Endodermal cell (in vitro differentiated cells): ENCODE results near the gene DMGDH. TPM values are rescaled to one million over a fixed set of nuclear protein-coding genes. Genes with fewer than 3 reads are reported as not detected.

Experiments
- DNase-seq: peaks from one replicate; pipeline ENCODE4 v3.0.0-alpha.2; 2017
- H3K27ac ChIP-seq: 2 replicates; pipeline ENCODE4 v1.5.1; 2013; ENCODE audit warnings: mild to moderate bottlenecking, low read depth, low read length, moderate library complexity
- H3K27me3 ChIP-seq: 2 replicates; pipeline ENCODE4 v1.6.1; 2013; ENCODE audit warnings: mild to moderate bottlenecking, low read length, moderate library complexity; ENCODE audit not compliant: insufficient read depth, control insufficient read depth, poor library complexity, severe bottlenecking
- H3K36me3 ChIP-seq: 2 replicates; pipeline ENCODE4 v1.7.0; 2013; ENCODE audit warnings: mild to moderate bottlenecking, low read length, moderate library complexity; ENCODE audit not compliant: control insufficient read depth, insufficient read depth
- H3K4me1 ChIP-seq: one replicate; pipeline ENCODE4 v1.7.0; 2013; ENCODE audit warnings: low read length; ENCODE audit not compliant: control insufficient read depth, insufficient read depth
- H3K4me3 ChIP-seq: 2 replicates; pipeline ENCODE4 v1.5.1; 2013; ENCODE audit warnings: mild to moderate bottlenecking, low read length, moderate library complexity
- H3K9ac ChIP-seq: 2 replicates; pipeline ENCODE4 v1.6.1; 2013; ENCODE audit warnings: mild to moderate bottlenecking, low read length, moderate library complexity; ENCODE audit not compliant: poor library complexity, severe bottlenecking; ENCODE audit errors: extremely low read depth
- H3K9me3 ChIP-seq: 2 replicates; pipeline ENCODE4 v1.6.1; 2013; ENCODE audit warnings: mild to moderate bottlenecking, low read length, moderate library complexity; ENCODE audit not compliant: control insufficient read depth
- H3K27ac Mint-ChIP-seq: 2 replicates; pipeline ENCODE4 v1.8.0; 2020; ENCODE audit warnings: mixed read lengths
- H3K27me3 Mint-ChIP-seq: 2 replicates; pipeline ENCODE4 v1.8.0; 2021; ENCODE audit warnings: mild to moderate bottlenecking, mixed read lengths; ENCODE audit not compliant: insufficient read depth
- H3K36me3 Mint-ChIP-seq: 2 replicates; pipeline ENCODE4 v1.8.0; 2020; ENCODE audit warnings: low read depth, mixed read lengths
- H3K4me1 Mint-ChIP-seq: 2 replicates; pipeline ENCODE4 v1.8.0; 2020; ENCODE audit warnings: mixed read lengths
- H3K4me3 Mint-ChIP-seq: 2 replicates; pipeline ENCODE4 v1.8.0; 2020; ENCODE audit warnings: mild to moderate bottlenecking, moderate library complexity, mixed read lengths
- H3K9me3 Mint-ChIP-seq: 2 replicates; pipeline ENCODE4 v1.8.0; 2020; ENCODE audit warnings: mild to moderate bottlenecking, mixed read lengths
- CTCF ChIP-seq: fragments of 200-600 bp; sonication (generic); conservative IDR thresholded peaks from 2 replicates; pipeline ENCODE4 v1.5.0; 2021; ENCODE audit warnings: antibody characterized with exemption, mild to moderate bottlenecking
- WGBS, 2 experiments: methylation state at CpG; one replicate each; pipeline versions ENCODE4 v1.1.5 to v1.1.7; 2013; ENCODE audit warnings: missing lambda C conversion rate in 2 of 2, mixed read lengths in 1 of 2; ENCODE audit not compliant: insufficient coverage in 1 of 2, insufficient read length in 1 of 2; 5-methylcytosine and 5-hydroxymethylcytosine counted together
- total RNA-seq, 2 donors: library from RNA; stranded (reverse); fragmentation: NEBNext Ultra II Directional in 1 of 2; extraction: Animal tissue kit (Norgen Biotek cat#: 25700) in 1 of 2; gene quantifications; 2 replicates in 1 of 2; 3 replicates in 1 of 2; pipeline ENCODE4 v1.2.1, GENCODE V29; 2021

The DMGDH gene
- total RNA-seq, 2 donors from 2014 or later: 0.73 to 4.7 TPM

- Mint-ChIP-seq H3K4me1 (no peaks in the 10 kb centered on the region), H3K27ac (no peak overlapping the region)
- H3K36me3 ChIP-seq: no peaks in the 10 kb centered on the region
Observed at GRCh38 chr5:79011869-79012268, 57.6 kb downstream of the DMGDH start.

GRCh38 chr5:79011219-79011836 lies 58.1 kb downstream of the DMGDH start:
- peaks cover 19% of the 10 kb centered on the region for H3K9me3 ChIP-seq
- 100% methylated on average over 1 of the region's 1 CpG; no CpG with 5 or more reads in 1 of the 2 experiments for WGBS, 2 experiments
- H3K4me3 ChIP-seq: no peak overlapping the region
- Mint-ChIP-seq H3K9me3 (peaks cover 17% of the 10 kb centered on the region), H3K27ac (no peak overlapping the region), H3K27me3 (peaks cover 5% of the 10 kb centered on the region), H3K36me3 (no peaks in the 10 kb centered on the region), H3K4me1 (no peaks in the 10 kb centered on the region), H3K4me3 (no peak overlapping the region)
- no peaks in the 10 kb centered on the region for H3K4me1 ChIP-seq
- H3K27ac ChIP-seq: no peak overlapping the region
- no peaks in the 10 kb centered on the region for H3K36me3 ChIP-seq
- no peaks in the 10 kb centered on the region for H3K27me3 ChIP-seq
- no peak for DNase-seq
- peak; percentile 57 for TF ChIP-seq CTCF
- H3K9ac ChIP-seq: no peak overlapping the region

More at GRCh38 chr5:79011869-79012268, 57.6 kb downstream of the DMGDH start:
- TF ChIP-seq CTCF: no peak
- H3K27me3 ChIP-seq: no peaks in the 10 kb centered on the region
- no peak overlapping the region for H3K9ac ChIP-seq
- no peaks in the 10 kb centered on the region for H3K4me1 ChIP-seq
- no peak overlapping the region for H3K4me3 Mint-ChIP-seq
- H3K27me3 Mint-ChIP-seq: peaks cover 5% of the 10 kb centered on the region
- no peak overlapping the region for H3K27ac ChIP-seq
- no peak overlapping the region for H3K4me3 ChIP-seq
- H3K9me3 ChIP-seq: peaks cover 19% of the 10 kb centered on the region
- peaks cover 17% of the 10 kb centered on the region for H3K9me3 Mint-ChIP-seq
- H3K36me3 Mint-ChIP-seq: no peaks in the 10 kb centered on the region
- no peak for DNase-seq

- H3K4me3 Mint-ChIP-seq: no peak overlapping the region
- Histone ChIP-seq H3K27ac (no peak overlapping the region), H3K9ac (no peak overlapping the region), H3K27me3 (no peaks in the 10 kb centered on the region), H3K36me3 (no peaks in the 10 kb centered on the region), H3K4me1 (no peaks in the 10 kb centered on the region), H3K4me3 (no peak overlapping the region), H3K9me3 (peaks cover 13% of the 10 kb centered on the region)
- 90% methylated on average over 3 of the region's 3 CpGs; no CpG with 5 or more reads in 1 of the 2 experiments for WGBS, 2 experiments
- peak; percentile 40 for TF ChIP-seq CTCF
- peak; percentile 53 for DNase-seq
- peaks cover 6% of the 10 kb centered on the region for H3K4me1 Mint-ChIP-seq
- peaks cover 12% of the 10 kb centered on the region for H3K9me3 Mint-ChIP-seq
- no peaks in the 10 kb centered on the region for H3K27me3 Mint-ChIP-seq
- H3K36me3 Mint-ChIP-seq: no peaks in the 10 kb centered on the region
- H3K27ac Mint-ChIP-seq: no peak overlapping the region
Observed at GRCh38 chr5:79008362-79008761, 61.1 kb downstream of the DMGDH start.
